H1 (cell line): ENCODE data around the gene DNASE2B. TPM values are rescaled to one million over a fixed set of nuclear protein-coding genes. Genes with fewer than 3 reads are reported as not detected.

Source experiments
- ATF2 ChIP-seq: IDR thresholded peaks from 2 replicates; pipeline ENCODE4 v1.6.1; 2012; ENCODE audit warnings: low read length, inconsistent platforms
- BACH1 ChIP-seq: IDR thresholded peaks from 2 replicates; pipeline ENCODE4 v1.6.1; 2012; ENCODE audit warnings: low read length, improper control_type of control experiment
- CHD7 ChIP-seq: fragments of 300-600 bp; sonication (generic); IDR thresholded peaks from 2 replicates; pipeline ENCODE4 v1.7.1; 2012; ENCODE audit warnings: low read length, moderate library complexity, mild to moderate bottlenecking, inconsistent platforms; ENCODE audit not compliant: insufficient replicate concordance
- HDAC6 ChIP-seq: IDR thresholded peaks from one replicate; pipeline ENCODE4 v1.7.1; 2012; ENCODE audit warnings: low read depth, mild to moderate bottlenecking, inconsistent platforms, low read length, moderate library complexity
- KDM5A ChIP-seq: fragments of 200-600 bp; IDR thresholded peaks from 2 replicates; pipeline ENCODE4 v1.7.1; 2012; ENCODE audit warnings: mild to moderate bottlenecking, low read length, inconsistent platforms, mixed read lengths
- MAX ChIP-seq: IDR thresholded peaks from 2 replicates; pipeline ENCODE4 v1.6.1; 2012; ENCODE audit warnings: inconsistent platforms
- RAD21 ChIP-seq, 2 experiments: IDR thresholded peaks in 1 of 2; conservative IDR thresholded peaks in 1 of 2; 2 replicates each; pipeline ENCODE4 v1.6.1; 2011; ENCODE audit warnings: low read depth in 2 of 2, low read length in 2 of 2, improper control_type of control experiment in 1 of 2, inconsistent platforms in 1 of 2, mild to moderate bottlenecking in 1 of 2, moderate library complexity in 1 of 2
- polyA plus RNA-seq, 7 experiments: library from polyadenylated mRNA; depleted of rRNA in 3 of 7; stranded (reverse) in 5 of 7; unstranded in 2 of 7; fragments of >200 nt in 5 of 7; fragments of 200-250 nt in 2 of 7; gene quantifications; 1 replicate in 5 of 7; 2 replicates in 1 of 7; 4 replicates in 1 of 7; pipeline versions ENCODE4 v1.2.1 to v1.2.3, GENCODE V29; 2011 to 2013; ENCODE audit warnings: missing spikeins in 2 of 7, mixed read lengths in 2 of 7
- total RNA-seq: library from RNA; stranded (reverse); fragmentation: NEBNext Ultra II Directional; extraction: Animal tissue kit (Norgen Biotek cat#: 25700); gene quantifications from 2 replicates; pipeline ENCODE4 v1.2.1, GENCODE V29; 2021

Gene DNASE2B
- total and polyA plus RNA-seq, 2 of the 8 experiments (the other 6 are each of a cell fraction or from before 2014, with no cell fraction given) = not detected

GRCh38 chr1:84398175-84399155 is at the start of gene DNASE2B (continued):
- TF ChIP-seq RAD21 (IDR thresholded peaks at IDR 0.05 in 1 of 2, conservative IDR thresholded peaks at IDR 0.05 in 1 of 2; ENCODE audit: low read depth in 2 of 2, low read length in 2 of 2) (no peak), KDM5A (no peak), MAX (no peak), HDAC6 (no peak), CHD7 (no peak), ATF2 (no peak), BACH1 (no peak)
